SK-N-SH treated with all-trans-retinoic acid at 6 μM for 48 hours (cell line): ENCODE results near the gene RINL.

ENCODE experiments used
- CSDC2 ChIP-seq: fragments of 250-450 bp; sonication (Bioruptor Pico); IDR thresholded peaks from 2 replicates; pipeline ENCODE4 v1.5.0; 2020; ENCODE audit warnings: mild to moderate bottlenecking, moderate library complexity
- ESRRG ChIP-seq: fragments of 250-450 bp; sonication (Bioruptor Pico); IDR thresholded peaks from 2 replicates; pipeline ENCODE4 v1.6.1; 2021; ENCODE audit warnings: mild to moderate bottlenecking
- ISL1 ChIP-seq: fragments of 250-450 bp; sonication (Bioruptor Pico); IDR thresholded peaks from 2 replicates; pipeline ENCODE4 v2.1.2; 2022; ENCODE audit warnings: mild to moderate bottlenecking, moderate library complexity
- PATZ1 ChIP-seq: fragments of 250-450 bp; sonication (Bioruptor Pico); IDR thresholded peaks from 2 replicates; pipeline ENCODE4 v1.8.0; 2020; ENCODE audit warnings: mild to moderate bottlenecking, moderate library complexity, borderline replicate concordance
- POU6F1 ChIP-seq: fragments of 250-450 bp; sonication (Bioruptor Pico); IDR thresholded peaks from 2 replicates; pipeline ENCODE4 v1.8.0; 2021; ENCODE audit warnings: low read depth, mild to moderate bottlenecking, moderate library complexity, borderline replicate concordance
- RARB ChIP-seq: fragments of 250-450 bp; sonication (Bioruptor Pico); IDR thresholded peaks from 2 replicates; pipeline ENCODE4 v1.8.0; 2021; ENCODE audit warnings: mild to moderate bottlenecking, moderate library complexity
- SNAI2 ChIP-seq: fragments of 250-450 bp; sonication (Bioruptor Pico); IDR thresholded peaks from 2 replicates; pipeline ENCODE4 v1.5.0; 2020; ENCODE audit warnings: mild to moderate bottlenecking, moderate library complexity
- TCF4 ChIP-seq: fragments of 250-450 bp; sonication (Bioruptor Pico); IDR thresholded peaks from 2 replicates; pipeline ENCODE4 v1.8.0; 2021; ENCODE audit warnings: mild to moderate bottlenecking, moderate library complexity, borderline replicate concordance
- TSHZ2 ChIP-seq: fragments of 250-450 bp; sonication (Bioruptor Pico); IDR thresholded peaks from 2 replicates; pipeline ENCODE4 v1.5.0; 2020; ENCODE audit warnings: mild to moderate bottlenecking, moderate library complexity
- ZFP3 ChIP-seq: fragments of 250-450 bp; sonication (Bioruptor Pico); IDR thresholded peaks from 2 replicates; pipeline ENCODE4 v1.5.0; 2020; ENCODE audit warnings: mild to moderate bottlenecking, moderate library complexity
- ZFP30 ChIP-seq: fragments of 450-650 bp; formaldehyde crosslinking; IDR thresholded peaks from 2 replicates; pipeline ENCODE4 v1.5.0; 2022; ENCODE audit warnings: mild to moderate bottlenecking, moderate library complexity

- no peak for TF ChIP-seq RARB (CRISPR knock-in tag)
- TF ChIP-seq PATZ1 (CRISPR knock-in tag) = no peak
- TF ChIP-seq POU6F1 (CRISPR knock-in tag) = no peak
- no peak for TF ChIP-seq SNAI2 (CRISPR knock-in tag)
- TF ChIP-seq TCF4 (CRISPR knock-in tag) = no peak
- no peak for TF ChIP-seq ISL1 (CRISPR knock-in tag)
- no peak for TF ChIP-seq ESRRG (CRISPR knock-in tag)
- no peak for TF ChIP-seq TSHZ2 (CRISPR knock-in tag)
- no peak for TF ChIP-seq CSDC2 (CRISPR knock-in tag)
- TF ChIP-seq ZFP30 = no peak
- TF ChIP-seq ZFP3 (CRISPR knock-in tag) = no peak
Observed at GRCh38 chr19:38845374-38846024, 32.6 kb downstream of the RINL start.
